CMK (cell line): ENCODE data around the gene OR4K13.

ENCODE experiments used
- DNase-seq: peaks from one replicate; pipeline ENCODE4 v3.0.0-alpha.2; 2010; ENCODE audit warnings: low read depth

The OR4K13 gene, protein sequence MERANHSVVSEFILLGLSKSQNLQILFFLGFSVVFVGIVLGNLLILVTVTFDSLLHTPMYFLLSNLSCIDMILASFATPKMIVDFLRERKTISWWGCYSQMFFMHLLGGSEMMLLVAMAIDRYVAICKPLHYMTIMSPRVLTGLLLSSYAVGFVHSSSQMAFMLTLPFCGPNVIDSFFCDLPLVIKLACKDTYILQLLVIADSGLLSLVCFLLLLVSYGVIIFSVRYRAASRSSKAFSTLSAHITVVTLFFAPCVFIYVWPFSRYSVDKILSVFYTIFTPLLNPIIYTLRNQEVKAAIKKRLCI

DNA sequence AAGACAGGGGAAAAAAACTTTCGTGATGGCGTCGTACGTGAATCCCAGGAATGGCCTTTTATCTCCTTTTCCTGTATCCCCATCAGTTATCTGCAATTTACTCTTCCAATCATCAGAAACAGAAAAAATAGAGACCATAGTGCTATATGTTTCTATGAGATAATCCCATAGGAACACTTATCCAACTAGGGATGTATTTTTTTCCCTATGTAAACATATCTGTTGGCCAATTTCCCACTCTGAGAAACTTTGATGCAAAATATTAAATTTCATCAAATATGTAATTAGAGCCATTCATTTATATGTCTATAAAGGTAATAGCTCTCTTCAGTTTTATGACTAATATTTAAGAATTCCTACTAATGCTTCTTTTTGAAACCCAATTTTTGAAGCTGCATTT, at the start of gene OR4K13:
Gene OR4K13 (minus strand): TSS at position 101 of the 400 bp plus-strand sequence. CDS start 1,280 bp downstream, outside the sequence.
- no peak for DNase-seq

DNA sequence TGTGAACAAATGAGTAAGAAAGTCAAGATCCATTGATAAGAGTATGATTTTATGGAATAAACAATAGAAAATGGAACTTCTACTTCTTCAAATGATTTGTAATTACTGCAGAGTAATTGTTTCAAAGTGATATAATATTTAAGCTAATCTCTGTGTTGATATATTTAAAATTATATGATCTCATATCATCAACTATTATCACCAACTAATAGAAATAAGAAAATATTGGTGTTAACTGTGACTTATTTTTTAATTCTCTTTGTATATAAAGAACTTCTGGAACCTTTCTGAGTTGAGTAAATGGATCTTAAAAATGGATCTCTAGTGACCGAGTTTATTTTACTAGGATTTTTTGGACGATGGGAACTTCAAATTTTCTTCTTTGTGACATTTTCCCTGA, 23.9 kb upstream of the OR4K13 start, which contains the start of gene OR4L1:
Gene OR4L1 (plus strand): TSS at position 301 of the 400 bp plus-strand sequence. CDS start 0 bp downstream, at position 301.
- DNase-seq = no peak

DNA sequence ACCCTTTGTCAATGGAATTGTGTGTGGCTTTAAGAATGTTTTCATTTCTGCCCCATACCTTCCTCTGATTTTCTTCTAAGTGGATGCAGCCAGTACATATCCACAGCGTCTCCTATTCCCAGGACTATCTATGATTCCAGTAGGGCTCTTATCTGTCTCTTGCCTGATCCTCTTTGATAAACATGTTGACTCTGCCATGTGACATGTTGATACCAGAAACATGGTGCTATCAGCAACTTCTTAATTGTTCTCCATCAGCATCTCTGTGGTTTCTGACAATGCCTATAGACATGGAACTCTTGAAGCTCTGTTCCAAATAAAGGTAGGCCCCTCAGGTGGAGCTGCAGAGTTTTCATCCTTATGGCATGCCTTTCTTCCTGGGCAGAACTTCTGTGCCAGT, 12.4 kb upstream of the OR4K13 start:
- DNase-seq = no peak

DNA sequence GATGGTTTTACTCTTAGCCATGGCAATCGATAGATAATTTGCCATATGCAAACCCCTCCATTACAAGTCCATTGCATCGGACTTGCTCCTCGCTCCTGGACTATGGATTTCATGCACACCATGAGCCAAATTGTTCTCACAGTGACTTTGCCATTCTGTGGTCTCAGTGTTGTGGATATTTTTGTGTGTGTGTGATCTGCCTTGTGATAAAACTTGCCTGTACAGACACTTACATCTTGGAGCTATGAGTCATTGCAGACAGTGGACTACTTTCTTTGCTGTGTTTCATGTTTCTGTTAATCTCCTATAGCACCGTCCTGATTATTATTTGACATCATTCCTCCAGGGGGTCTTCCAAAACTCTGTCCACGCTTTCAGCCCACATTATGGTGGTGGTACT, 8.4 kb upstream of the OR4K13 start:
- no peak for DNase-seq

DNA sequence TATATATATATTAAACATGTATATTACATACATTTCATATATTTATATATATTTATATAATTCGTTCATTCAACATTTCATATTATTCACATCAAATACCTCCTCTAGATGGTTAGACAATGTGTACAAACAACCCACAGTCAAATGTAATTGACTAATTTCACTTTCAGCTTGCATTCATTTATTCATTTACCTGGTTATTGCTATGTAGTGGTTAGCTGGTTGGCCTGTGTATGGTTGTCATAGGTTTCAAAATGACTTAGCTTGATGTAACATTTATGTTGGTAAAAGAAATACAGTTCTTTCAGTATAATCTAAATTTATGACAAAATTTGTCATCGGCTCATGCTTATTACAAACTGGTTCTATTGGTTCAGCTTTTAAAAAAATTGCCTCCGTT, 389 bp downstream of the OR4K13 start:
- DNase-seq = no peak

DNA sequence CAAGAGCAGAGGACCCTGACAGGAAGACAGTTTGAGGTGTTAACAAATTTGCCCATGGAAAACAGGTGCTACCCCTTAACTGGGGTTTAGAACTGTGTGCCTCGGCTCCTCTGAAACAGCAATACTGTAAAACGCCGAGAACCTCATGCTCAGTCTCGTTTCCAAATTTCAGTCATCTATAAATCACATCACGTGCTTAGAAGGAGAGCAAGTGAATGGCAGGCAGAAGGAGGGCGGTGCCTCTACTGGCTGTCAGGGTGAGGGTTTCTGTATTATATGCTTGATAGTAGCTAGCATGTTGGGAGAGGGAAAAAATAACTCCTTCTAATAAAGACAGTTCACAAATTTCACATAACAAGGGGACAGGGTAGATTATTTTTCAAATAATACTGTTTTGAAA, 4.8 kb downstream of the OR4K13 start:
- DNase-seq = no peak

DNA sequence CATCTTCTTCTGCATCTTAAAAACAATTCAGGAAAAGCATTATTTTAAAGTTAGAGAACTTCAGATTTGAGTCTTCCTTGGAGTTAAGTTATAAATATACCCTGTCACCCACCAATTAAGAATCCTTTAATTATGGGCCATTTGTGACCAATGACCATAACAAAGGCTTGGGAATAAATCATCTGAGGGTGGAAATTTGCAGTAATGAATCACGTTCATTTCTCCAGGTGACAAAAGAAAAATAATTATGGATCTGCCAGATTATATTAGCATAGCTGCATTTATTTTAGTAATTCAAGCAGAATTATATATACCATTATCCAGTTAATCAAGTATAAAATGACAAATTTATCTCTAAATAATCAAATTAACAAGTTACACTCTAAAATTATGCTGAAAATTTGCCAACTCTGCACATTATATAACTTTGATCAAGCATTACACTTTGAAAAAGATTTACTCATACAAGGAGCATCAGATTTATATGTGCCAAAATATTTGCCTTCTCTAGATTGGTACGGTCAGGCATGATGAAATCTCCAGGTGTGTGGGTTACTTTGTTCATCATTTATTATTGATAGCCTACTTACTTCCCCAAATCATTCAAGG, 16.5 kb downstream of the OR4K13 start, which contains the start of gene OR4K14:
Gene OR4K14 (minus strand): TSS at position 51 of the 609 bp plus-strand sequence. CDS start 4,114 bp downstream, outside the sequence.
- DNase-seq = no peak

DNA sequence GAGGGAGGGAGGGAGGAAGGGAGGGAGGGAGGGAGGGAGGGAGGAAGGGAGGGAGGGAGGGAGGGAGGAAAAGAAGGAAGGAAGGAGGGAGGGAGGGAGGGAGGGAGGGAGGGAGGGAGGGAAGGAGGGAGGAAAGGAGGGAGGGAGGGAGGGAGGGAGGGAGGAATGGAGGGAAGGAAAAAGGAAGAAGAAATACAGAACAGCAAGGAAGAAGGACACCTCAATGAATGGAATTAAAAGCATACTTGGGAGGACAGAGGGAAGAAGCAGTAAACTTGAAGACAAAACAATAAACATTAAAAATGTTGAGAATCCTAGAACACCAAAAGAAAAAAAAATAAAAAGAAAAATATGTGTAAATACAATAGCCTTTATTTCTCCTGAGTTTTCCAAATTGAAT, 27.7 kb downstream of the OR4K13 start:
- DNase-seq = no peak

DNA sequence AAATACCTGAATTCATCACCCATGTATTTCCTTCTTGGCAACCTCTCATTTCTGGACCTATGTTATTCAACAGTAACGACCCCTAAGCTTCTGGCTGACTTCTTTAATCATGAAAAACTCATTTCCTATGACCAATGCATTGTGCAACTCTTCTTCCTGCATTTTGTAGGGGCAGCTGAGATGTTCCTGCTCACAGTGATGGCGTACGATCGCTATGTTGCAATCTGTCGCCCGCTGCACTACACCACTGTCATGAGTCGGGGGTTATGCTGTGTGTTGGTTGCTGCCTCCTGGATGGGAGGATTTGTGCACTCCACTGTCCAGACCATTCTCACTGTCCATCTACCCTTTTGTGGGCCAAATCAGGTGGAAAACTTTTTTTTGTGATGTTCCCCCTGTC, 33.5 kb downstream of the OR4K13 start:
- DNase-seq = no peak

DNA sequence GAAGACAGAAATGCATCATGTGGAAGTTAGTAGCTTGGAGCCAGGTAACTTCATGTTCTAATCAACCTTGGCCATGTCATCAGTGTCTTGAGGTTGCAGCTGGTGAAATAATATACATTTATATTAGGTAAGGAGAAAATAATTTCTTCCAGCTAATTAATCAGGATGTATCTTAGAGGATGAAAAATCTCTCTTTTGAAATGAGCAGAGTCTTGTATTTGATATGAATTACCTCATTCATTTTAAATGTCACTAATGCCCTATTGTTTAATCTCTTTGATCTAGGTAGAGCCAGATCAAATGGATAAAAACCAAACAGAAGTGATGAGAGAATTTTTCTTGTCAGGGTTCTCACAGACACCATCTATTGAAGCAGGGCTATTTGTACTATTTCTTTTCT, 34.0 kb downstream of the OR4K13 start, which contains the start of gene OR4Q2:
Gene OR4Q2 (plus strand): TSS at position 301 of the 400 bp plus-strand sequence.
- DNase-seq = no peak

DNA sequence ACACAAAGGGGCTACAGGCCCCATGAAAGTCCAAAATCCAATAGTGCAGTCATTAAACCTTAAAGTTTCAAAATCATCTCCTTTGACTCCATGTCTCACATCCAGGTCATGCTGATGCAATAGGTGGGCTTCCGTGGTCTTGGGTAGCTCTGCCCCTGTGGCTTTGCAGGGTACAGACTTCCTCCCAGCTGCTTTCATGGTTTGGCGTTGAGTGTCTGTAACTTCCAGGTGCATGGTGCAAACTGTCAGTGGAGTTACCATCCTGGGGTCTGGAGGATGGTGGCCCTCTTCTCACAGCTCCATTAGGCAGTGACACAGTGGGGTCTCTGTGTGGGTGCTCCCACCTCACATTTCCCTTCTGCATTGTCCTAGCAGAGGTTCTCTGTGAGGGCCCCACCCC, 42.4 kb downstream of the OR4K13 start:
- no peak for DNase-seq
